Endothelial cell (in vitro differentiated cells): ENCODE data around the gene ITPKA. TPM values are rescaled to one million over a fixed set of nuclear protein-coding genes. Genes with fewer than 3 reads are reported as not detected.

Experiments
- DNase-seq: peaks from one replicate; pipeline ENCODE4 v3.0.0; 2021; ENCODE audit warnings: low spot score
- H3K27ac Mint-ChIP-seq: one replicate; pipeline ENCODE4 v1.8.0; 2021; ENCODE audit warnings: mixed read lengths, inconsistent platforms; ENCODE audit not compliant: unreplicated experiment
- H3K27me3 Mint-ChIP-seq: one replicate; pipeline ENCODE4 v1.8.0; 2021; ENCODE audit warnings: mild to moderate bottlenecking, moderate library complexity, mixed read lengths, inconsistent platforms; ENCODE audit not compliant: unreplicated experiment
- H3K36me3 Mint-ChIP-seq: one replicate; pipeline ENCODE4 v1.8.0; 2021; ENCODE audit warnings: mild to moderate bottlenecking, low read depth, mixed read lengths, inconsistent platforms; ENCODE audit not compliant: unreplicated experiment
- H3K4me1 Mint-ChIP-seq: one replicate; pipeline ENCODE4 v1.8.0; 2021; ENCODE audit warnings: mild to moderate bottlenecking, mixed read lengths, inconsistent platforms; ENCODE audit not compliant: unreplicated experiment
- H3K4me3 Mint-ChIP-seq: one replicate; pipeline ENCODE4 v1.8.0; 2021; ENCODE audit warnings: mild to moderate bottlenecking, mixed read lengths, inconsistent platforms; ENCODE audit not compliant: unreplicated experiment
- H3K9me3 Mint-ChIP-seq: one replicate; pipeline ENCODE4 v1.8.0; 2021; ENCODE audit warnings: mixed read lengths, inconsistent platforms; ENCODE audit not compliant: unreplicated experiment
- CTCF ChIP-seq: fragments of 200-600 bp; sonication (generic); IDR thresholded peaks from one replicate; pipeline ENCODE4 v1.5.0; 2021; ENCODE audit warnings: antibody characterized with exemption; ENCODE audit not compliant: unreplicated experiment
- total RNA-seq: library from RNA; stranded (reverse); fragmentation: NEBNext Ultra II Directional; extraction: Animal tissue kit (Norgen Biotek cat#: 25700); gene quantifications from one replicate; pipeline ENCODE4 v1.2.1, GENCODE V29; 2021; ENCODE audit not compliant: unreplicated experiment

ITPKA gene
- total RNA-seq, 1 donor from 2014 or later: 4.2 TPM

- no peak for DNase-seq
- Mint-ChIP-seq H3K27ac (no peak overlapping the region), H3K36me3 (peaks cover 39% of the 10 kb centered on the region), H3K9me3 (no peaks in the 10 kb centered on the region), H3K4me1 (no peaks in the 10 kb centered on the region), H3K4me3 (no peak overlapping the region), H3K27me3 (no peaks in the 10 kb centered on the region)
- no peak for TF ChIP-seq CTCF
Measured at GRCh38 chr15:41474941-41475340, 18.7 kb upstream of the ITPKA start.

- Mint-ChIP-seq H3K27me3 (peaks cover 1% of the 10 kb centered on the region), H3K9me3 (no peaks in the 10 kb centered on the region), H3K4me1 (no peaks in the 10 kb centered on the region), H3K27ac (no peak overlapping the region), H3K4me3 (no peak overlapping the region), H3K36me3 (peaks cover 42% of the 10 kb centered on the region)
- no peak for DNase-seq
- no peak for TF ChIP-seq CTCF
Measured at GRCh38 chr15:41476416-41477048, 17.1 kb upstream of the ITPKA start.

- Mint-ChIP-seq H3K27ac (no peak overlapping the region), H3K27me3 (peaks cover 4% of the 10 kb centered on the region), H3K36me3 (peaks cover 38% of the 10 kb centered on the region), H3K9me3 (no peaks in the 10 kb centered on the region), H3K4me1 (no peaks in the 10 kb centered on the region), H3K4me3 (peak overlapping the region; percentile 82)
- no peak for DNase-seq
- TF ChIP-seq CTCF: no peak
Measured at GRCh38 chr15:41480396-41481140, 13.1 kb upstream of the ITPKA start.

DNA sequence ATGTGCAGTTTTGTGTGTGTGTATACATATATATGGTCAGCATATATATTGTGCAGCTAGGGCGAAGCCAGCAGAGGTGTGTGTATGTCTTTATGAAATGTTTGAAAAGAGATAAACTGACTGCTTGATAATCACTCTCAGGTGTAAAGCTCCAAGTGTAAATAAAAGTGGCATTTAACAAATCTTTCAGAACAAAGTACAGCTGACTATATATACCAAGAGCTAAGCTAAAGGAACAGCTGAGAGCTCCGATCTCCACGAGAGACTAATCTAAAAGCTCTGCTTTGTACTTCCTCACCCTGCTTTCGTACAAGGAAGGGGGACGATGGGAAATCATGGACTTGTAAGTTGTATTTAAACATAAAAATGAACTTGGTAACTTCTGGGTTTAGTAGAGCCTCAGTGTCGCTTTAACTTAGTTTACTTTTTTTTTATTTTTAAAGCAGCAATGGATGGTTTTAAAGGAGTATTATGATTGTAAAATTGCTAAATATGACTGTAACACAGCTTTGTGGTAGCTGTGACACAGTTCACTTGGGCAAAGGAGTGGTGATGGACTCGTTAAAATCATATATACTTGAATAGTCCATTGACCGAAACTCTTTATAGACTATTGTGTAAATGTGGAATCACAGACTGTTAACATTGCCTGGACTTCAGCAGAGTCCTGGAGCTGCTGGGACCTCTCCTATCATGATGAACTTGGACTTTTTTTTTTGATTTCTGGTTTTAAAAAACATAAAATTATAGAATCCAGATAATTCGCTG, 11.4 kb upstream of the ITPKA start:
- Mint-ChIP-seq H3K9me3 (no peaks in the 10 kb centered on the region), H3K27ac (no peak overlapping the region), H3K4me3 (no peak overlapping the region), H3K27me3 (peaks cover 5% of the 10 kb centered on the region), H3K36me3 (peaks cover 24% of the 10 kb centered on the region), H3K4me1 (peaks cover 5% of the 10 kb centered on the region)
- DNase-seq: no peak
- no peak for TF ChIP-seq CTCF
